Spleen (tissue), 7 donors: Measurements from ENCODE around the gene GAS2L3.

Source experiments
- POLR2A ChIP-seq, 3 donors: fragments of 450-650 bp; IDR thresholded peaks; one replicate each; pipeline ENCODE4 v1.5.1; 2017; ENCODE audit warnings: antibody characterized with exemption in 3 of 3, mild to moderate bottlenecking in 1 of 3
- TF ChIP-seq, protein P1 (sequence below), 11 experiments: fragments of 200-600 bp in 7 of 11; fragments of 450-650 bp in 4 of 11; sonication (generic) in 4 of 11; IDR thresholded peaks in 8 of 11; conservative IDR thresholded peaks in 3 of 11; 1 replicate in 7 of 11; 2 replicates in 4 of 11; pipeline versions ENCODE4 v1.4.0 to v1.8.0; 2016 to 2021; ENCODE audit warnings: antibody characterized with exemption in 11 of 11, inconsistent platforms in 4 of 11, mild to moderate bottlenecking in 1 of 11
- donor health status: DM: no; HTN: no; CAD: no; lungs with moderate emphysema.
- donor health status: DM: no; HTN: no; CAD: no.
- donor health status: DM: no; HTN: no; CAD: no.

DNA sequence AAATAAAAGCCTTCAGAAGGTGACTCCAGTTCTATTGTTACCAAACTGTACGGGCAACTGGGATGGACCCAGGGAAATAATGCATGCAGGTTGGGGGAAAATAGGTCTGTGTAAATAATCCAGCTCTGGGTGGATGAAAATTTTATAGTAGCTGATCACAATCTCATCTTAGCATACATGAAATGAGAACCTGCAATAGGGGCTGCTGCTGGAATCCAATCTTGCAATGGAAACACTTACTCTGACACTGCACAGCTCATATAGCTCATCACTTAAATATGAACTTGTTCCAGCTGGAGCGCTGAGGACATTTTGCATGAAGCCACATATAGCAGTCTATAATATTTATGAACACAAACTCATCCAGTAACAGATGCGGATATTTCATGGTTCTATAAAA is 40.1 kb upstream of the GAS2L3 start:
- TF ChIP-seq, protein P1, sequence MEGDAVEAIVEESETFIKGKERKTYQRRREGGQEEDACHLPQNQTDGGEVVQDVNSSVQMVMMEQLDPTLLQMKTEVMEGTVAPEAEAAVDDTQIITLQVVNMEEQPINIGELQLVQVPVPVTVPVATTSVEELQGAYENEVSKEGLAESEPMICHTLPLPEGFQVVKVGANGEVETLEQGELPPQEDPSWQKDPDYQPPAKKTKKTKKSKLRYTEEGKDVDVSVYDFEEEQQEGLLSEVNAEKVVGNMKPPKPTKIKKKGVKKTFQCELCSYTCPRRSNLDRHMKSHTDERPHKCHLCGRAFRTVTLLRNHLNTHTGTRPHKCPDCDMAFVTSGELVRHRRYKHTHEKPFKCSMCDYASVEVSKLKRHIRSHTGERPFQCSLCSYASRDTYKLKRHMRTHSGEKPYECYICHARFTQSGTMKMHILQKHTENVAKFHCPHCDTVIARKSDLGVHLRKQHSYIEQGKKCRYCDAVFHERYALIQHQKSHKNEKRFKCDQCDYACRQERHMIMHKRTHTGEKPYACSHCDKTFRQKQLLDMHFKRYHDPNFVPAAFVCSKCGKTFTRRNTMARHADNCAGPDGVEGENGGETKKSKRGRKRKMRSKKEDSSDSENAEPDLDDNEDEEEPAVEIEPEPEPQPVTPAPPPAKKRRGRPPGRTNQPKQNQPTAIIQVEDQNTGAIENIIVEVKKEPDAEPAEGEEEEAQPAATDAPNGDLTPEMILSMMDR (IDR thresholded peaks at IDR 0.05 in 8 of 11, conservative IDR thresholded peaks at IDR 0.05 in 3 of 11), result no peak
- TF ChIP-seq POLR2A (IDR thresholded peaks at IDR 0.05), result no peak
